GM21737 (cell line): Measurements from ENCODE around the gene C2orf15.
"Not testable (repeated sequence)": the region's sequence is repeated elsewhere in the genome, so short reads cannot be mapped to it uniquely, and the experiment has no call there.

Experiments
- ATAC-seq: cut with Tn5 transposase; IDR thresholded peaks from one replicate; pipeline ENCODE4 v1.9.1; 2021; ENCODE audit warnings: mild to moderate bottlenecking, moderate library complexity; ENCODE audit not compliant: unreplicated experiment

C2orf15 gene, protein sequence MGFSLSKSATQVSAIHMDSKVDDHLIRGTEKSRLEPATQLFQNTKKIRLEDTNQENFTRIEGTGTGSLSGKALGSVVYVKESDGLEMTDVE

GRCh38 chr2:99141110-99142108, at the start of gene C2orf15:
Gene C2orf15, plus strand, starts transcription at chr2:99141707. Its CDS starts 8,852 bp downstream, at chr2:99150559.
- ATAC-seq = peak; percentile 90

- no peak for ATAC-seq
Observed at GRCh38 chr2:99096728-99097127, 44.8 kb upstream of the C2orf15 start.

- no peak for ATAC-seq
Observed at GRCh38 chr2:99101697-99102096, 39.8 kb upstream of the C2orf15 start.

GRCh38 chr2:99104006-99104405, 37.5 kb upstream of the C2orf15 start:
- ATAC-seq = no peak

GRCh38 chr2:99106913-99107312, 34.6 kb upstream of the C2orf15 start:
- no peak for ATAC-seq

DNA sequence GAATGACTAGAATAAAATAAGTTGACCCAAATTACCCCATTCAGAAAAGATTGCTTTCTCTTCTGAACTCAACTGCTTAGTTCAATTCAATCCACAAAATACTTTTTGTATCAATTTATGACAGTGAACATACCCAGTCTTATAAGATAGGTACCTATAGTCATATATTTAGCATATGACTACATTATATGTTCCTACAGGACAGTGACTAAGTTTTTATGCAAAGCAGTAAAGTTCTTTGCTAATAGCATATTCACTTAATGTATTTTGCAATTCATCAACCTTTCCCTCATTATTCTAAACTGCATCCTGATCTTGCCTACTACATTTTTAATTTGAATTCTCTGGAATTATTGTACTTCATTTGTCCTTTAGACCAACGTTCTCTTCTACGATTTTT, 30.3 kb upstream of the C2orf15 start:
- no peak for ATAC-seq

- ATAC-seq = no peak
Observed at GRCh38 chr2:99111945-99112344, 29.6 kb upstream of the C2orf15 start.

- ATAC-seq = no peak
Observed at GRCh38 chr2:99112617-99113016, 28.9 kb upstream of the C2orf15 start.

- ATAC-seq = no peak
Observed at GRCh38 chr2:99127981-99128380, 13.5 kb upstream of the C2orf15 start.

- not testable (repeated sequence) for ATAC-seq
Observed at GRCh38 chr2:99135044-99135556, 6.4 kb upstream of the C2orf15 start.

DNA sequence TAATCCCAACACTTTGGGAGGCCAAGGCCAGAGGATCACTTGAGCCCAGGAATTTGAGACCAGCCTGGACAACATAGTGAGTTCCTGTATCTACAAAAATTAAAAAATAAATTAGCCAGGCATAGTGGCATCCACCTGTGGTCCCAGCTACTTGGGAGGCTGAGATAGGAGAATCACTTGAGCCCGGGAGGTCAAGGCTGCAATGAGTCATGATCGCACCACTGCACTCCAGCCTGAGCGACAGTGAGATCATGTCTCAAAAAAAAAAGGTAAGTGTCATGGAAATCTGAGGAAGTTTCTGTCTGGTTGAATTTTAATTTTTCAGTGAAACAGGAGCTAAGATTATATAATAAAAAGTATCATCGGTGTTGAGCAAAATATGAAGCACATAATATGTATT, 2.5 kb upstream of the C2orf15 start:
- no peak for ATAC-seq

GRCh38 chr2:99140056-99140859, 1.2 kb upstream of the C2orf15 start:
- no peak for ATAC-seq

GRCh38 chr2:99140860-99141109, 722 bp upstream of the C2orf15 start:
- peak; percentile 31 for ATAC-seq

DNA sequence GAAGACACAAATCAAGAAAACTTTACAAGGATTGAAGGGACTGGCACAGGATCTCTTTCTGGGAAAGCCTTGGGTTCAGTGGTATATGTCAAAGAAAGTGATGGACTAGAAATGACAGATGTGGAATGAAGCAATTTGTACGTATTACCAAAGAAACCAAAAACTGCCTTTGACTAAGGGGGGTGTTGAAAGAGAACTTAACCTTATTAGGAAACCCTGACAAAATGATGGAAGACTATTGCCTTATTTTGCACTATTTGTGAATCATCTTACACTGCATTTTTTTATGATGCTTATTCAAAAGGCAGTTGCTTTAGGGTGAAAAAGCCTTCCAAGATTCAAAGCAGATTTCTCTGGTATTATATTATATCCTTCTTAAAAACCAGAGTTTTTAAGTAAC, 9.2 kb downstream of the C2orf15 start:
- no peak for ATAC-seq

DNA sequence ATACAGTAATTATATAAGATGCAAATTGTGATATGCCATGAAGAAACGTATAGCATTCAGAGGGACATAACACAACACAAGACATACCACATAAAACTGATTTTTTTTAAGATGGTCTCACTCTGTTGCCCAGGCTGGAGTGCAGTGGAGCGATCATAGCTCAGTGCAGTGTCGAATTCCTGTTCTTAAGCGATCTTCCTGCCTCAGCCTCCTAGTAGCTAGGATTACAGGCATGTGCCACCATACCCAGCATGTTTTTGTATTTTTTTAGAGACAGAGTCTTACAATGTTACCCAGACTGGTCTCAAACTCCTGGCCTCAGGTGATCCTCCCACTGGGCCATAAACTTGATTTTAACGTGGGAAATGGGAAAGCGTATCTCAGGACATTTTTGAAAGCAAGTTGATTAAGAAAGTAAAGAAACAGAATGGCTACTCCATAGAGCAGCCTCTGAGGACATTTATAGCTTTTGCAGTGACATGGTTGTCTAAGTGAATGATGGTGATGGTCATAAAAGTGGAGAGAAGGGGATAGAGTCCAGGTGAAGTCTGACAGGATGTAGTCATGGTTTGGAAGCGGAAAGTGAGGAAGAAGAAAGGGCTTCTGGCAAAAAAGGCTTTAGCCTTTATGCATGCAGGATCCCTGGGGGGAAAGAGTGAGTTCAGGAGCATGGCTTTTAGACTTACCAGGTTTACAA, 10.8 kb downstream of the C2orf15 start:
- no peak for ATAC-seq

DNA sequence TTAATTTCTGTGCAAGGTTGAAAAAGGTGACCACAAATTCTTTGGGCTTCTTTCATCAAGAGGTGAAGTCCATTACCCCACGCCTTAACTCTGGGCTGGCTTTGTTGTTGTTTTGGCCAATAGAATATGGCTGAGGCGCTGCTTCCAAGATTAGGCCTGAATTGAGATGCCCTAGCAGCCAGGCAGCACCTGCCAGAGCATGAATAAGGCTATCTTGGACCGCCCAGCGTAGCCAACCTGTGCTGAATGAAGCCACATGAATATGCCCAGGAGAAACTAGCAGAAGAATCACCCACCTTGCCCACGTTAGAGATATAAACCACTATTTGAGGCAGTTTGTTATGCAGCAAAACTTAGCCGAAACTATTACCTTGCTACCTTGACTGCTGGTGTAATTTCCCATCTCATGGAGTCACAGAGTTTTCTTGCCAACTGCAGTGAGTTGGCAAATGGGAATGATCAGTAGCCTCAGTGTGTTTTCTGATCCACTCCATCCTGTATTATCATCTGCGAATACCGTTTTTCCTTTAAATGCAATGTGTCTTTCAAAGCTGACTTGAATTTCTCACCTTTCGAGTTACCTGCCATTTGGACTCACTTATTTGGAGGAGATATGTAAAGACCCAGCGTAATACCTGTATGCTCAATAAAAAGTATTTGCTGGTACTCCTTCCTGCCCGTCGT, 12.6 kb downstream of the C2orf15 start:
- ATAC-seq = no peak

GRCh38 chr2:99154643-99155536, 13.4 kb downstream of the C2orf15 start, which contains the start of the genes LIPT1 and TSGA10:
Gene LIPT1, plus strand, starts transcription at chr2:99154967. Its CDS starts 6,991 bp downstream, at chr2:99161958.
Gene TSGA10, minus strand, starts transcription at chr2:99154942. Its CDS starts 45,503 bp downstream, at chr2:99109439.
- ATAC-seq = peak; percentile 93

- ATAC-seq = no peak
Observed at GRCh38 chr2:99156891-99157290, 15.4 kb downstream of the C2orf15 start.

DNA sequence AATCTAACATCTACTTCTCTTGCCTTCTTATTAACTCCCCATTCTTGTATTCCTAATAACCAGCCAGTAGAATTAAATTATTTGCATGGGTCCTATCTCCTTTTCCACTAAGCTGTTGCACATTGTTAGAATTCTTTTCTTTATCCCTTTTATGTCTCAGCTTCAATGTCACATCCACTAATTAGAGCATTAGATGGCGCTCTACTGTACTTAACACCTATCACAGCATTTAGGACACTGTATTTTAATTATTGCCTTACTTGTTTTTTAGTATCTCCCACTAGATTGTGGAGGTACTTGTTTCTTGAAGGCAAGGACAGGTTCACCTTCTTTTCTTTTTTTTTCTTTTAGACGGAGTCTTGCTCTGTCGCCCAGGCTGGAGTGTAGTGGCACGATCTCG, 17.1 kb downstream of the C2orf15 start:
- no peak for ATAC-seq
